Stromal cell of bone marrow (primary cell): ENCODE results near the gene NFE2L2.
"Not testable (repeated sequence)": the region's sequence is repeated elsewhere in the genome, so short reads cannot be mapped to it uniquely, and the experiment has no call there.

Experiments
- DNase-seq: peaks from one replicate; pipeline ENCODE4 v3.0.0-alpha.2; 2012; ENCODE audit warnings: low read depth

Gene NFE2L2

GRCh38 chr2:177281400-177282180, 17.1 kb upstream of the NFE2L2 start:
- no peak for DNase-seq

- DNase-seq: no peak
Observed at GRCh38 chr2:177279847-177280246, 15.3 kb upstream of the NFE2L2 start.

GRCh38 chr2:177275743-177276055, 11.2 kb upstream of the NFE2L2 start:
- no peak for DNase-seq

GRCh38 chr2:177275040-177275742, 10.7 kb upstream of the NFE2L2 start:
- peak; percentile 85 for DNase-seq

- DNase-seq: peak; percentile 55
Observed at GRCh38 chr2:177273408-177273807, 8.9 kb upstream of the NFE2L2 start.

GRCh38 chr2:177272765-177273164, 8.2 kb upstream of the NFE2L2 start:
- no peak for DNase-seq

- DNase-seq: no peak
Observed at GRCh38 chr2:177271981-177272666, 7.6 kb upstream of the NFE2L2 start.

- DNase-seq: no peak
Observed at GRCh38 chr2:177270531-177270930, 6.0 kb upstream of the NFE2L2 start.

- DNase-seq: no peak
Observed at GRCh38 chr2:177268901-177269300, 4.4 kb upstream of the NFE2L2 start.

- DNase-seq: no peak
Observed at GRCh38 chr2:177268187-177268871, 3.8 kb upstream of the NFE2L2 start.

- not testable (repeated sequence) for DNase-seq
Observed at GRCh38 chr2:177266955-177267354, 2.4 kb upstream of the NFE2L2 start.

- no peak for DNase-seq
Observed at GRCh38 chr2:177265824-177266817, 1.6 kb upstream of the NFE2L2 start.

GRCh38 chr2:177264209-177264692, 276 bp downstream of the NFE2L2 start:
- DNase-seq: no peak

- peak; percentile 96 for DNase-seq
Observed at GRCh38 chr2:177263451-177264208, 897 bp downstream of the NFE2L2 start.

GRCh38 chr2:177262958-177263450, 1.5 kb downstream of the NFE2L2 start:
- no peak for DNase-seq

GRCh38 chr2:177262092-177262491, 2.4 kb downstream of the NFE2L2 start:
- DNase-seq: no peak

GRCh38 chr2:177261116-177262060, 3.1 kb downstream of the NFE2L2 start:
- no peak for DNase-seq

- no peak for DNase-seq
Observed at GRCh38 chr2:177260379-177260778, 4.1 kb downstream of the NFE2L2 start.

GRCh38 chr2:177258059-177258458, 6.5 kb downstream of the NFE2L2 start:
- no peak for DNase-seq
